CD1c-positive myeloid dendritic cell (primary cell): ENCODE measurements around the gene TRAF5.

Experiments
- DNase-seq: peaks from one replicate; pipeline ENCODE4 v3.0.0-alpha.2; 2016; ENCODE audit errors: extremely low spot score

Gene TRAF5

DNA sequence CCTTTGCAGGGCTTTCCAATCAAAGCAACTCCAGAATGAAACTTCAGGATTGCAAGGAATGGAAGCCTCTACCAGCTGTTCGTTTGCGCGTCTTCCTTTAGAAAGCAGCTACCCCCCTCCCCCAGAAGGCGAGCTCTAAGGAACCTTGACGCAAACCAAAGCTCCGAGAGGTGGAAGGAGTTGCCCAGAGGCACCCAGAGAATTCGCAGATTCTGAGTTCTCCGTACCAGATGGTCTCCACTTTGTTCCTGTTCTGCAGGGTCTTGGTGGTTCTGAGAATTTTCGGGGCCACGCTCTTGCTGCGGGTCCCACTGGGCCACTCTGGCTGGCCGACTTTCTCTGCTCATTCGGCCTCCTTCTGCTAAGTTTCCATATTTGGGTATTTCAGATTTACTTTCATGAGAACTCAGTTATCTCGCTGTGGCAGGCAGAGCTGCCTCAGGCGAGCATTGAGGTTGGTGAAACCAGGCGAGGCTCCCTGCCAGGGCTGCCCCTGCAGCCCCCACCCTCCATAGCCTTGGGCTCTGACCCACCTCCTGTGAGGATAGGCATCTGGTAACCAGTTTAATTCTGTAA, 801 bp downstream of the TRAF5 start:
- peak; percentile 43 for DNase-seq

GRCh38 chr1:211328084-211328694, 1.6 kb downstream of the TRAF5 start:
- no peak for DNase-seq

- no peak for DNase-seq
Measured at GRCh38 chr1:211328866-211329475, 2.3 kb downstream of the TRAF5 start.

- DNase-seq = no peak
Measured at GRCh38 chr1:211329764-211330201, 3.1 kb downstream of the TRAF5 start.

GRCh38 chr1:211330282-211330936, 3.8 kb downstream of the TRAF5 start:
- no peak for DNase-seq

GRCh38 chr1:211331011-211331709, 4.5 kb downstream of the TRAF5 start:
- no peak for DNase-seq

- DNase-seq = no peak
Measured at GRCh38 chr1:211332036-211332616, 5.5 kb downstream of the TRAF5 start.

GRCh38 chr1:211332830-211333229, 6.2 kb downstream of the TRAF5 start:
- DNase-seq = no peak

GRCh38 chr1:211333906-211334305, 7.3 kb downstream of the TRAF5 start:
- DNase-seq = no peak

DNA sequence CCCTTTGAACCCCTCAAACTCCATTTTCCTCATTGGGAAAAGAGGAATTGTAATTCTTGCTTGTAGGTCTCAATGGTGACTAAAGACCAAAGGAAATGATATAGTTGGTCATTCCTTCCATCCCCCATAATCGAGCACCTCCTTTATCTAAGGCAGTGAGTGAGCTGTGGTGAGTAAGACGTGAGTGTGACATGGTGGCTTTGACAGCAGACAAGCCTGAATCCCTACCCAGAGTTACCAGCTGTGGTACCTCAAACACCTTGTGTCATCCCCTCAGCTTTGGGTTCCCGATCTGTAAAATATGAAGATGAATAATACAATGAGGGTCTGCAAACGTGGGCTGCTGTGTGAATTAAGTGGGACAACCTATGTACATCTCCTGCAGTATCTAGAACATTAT, 8.4 kb downstream of the TRAF5 start:
- no peak for DNase-seq

DNA sequence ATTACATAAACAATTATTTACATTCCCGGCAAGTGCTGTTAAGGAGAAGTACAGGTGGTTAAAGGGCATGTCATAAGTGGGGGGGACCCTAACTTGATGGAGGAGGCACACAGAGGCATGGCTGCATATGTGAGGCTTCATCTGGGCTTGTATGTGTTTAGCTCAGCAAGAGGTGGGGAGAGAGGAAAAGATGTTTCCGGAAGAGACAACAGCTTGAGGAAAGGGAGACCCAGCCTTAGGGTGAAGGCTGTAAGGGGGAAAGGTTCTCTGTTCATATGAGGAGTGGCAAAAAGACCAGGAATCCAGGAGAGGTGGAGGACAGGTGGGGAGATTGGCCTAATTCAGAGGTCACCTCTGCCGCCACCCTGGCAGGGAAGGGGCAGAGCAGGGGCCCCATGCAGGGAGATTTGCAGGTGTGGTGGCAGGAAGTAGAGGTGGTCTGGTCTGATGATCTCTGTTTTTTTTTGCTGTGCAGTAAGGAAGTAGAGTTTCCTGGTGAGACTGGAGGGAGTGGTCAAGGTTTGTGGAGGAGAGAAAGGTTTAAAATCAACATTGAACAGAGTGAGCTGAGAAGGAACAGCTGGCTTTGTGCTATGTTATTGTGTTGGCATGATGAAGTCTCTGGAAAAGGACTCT, 9.0 kb downstream of the TRAF5 start:
- no peak for DNase-seq

DNA sequence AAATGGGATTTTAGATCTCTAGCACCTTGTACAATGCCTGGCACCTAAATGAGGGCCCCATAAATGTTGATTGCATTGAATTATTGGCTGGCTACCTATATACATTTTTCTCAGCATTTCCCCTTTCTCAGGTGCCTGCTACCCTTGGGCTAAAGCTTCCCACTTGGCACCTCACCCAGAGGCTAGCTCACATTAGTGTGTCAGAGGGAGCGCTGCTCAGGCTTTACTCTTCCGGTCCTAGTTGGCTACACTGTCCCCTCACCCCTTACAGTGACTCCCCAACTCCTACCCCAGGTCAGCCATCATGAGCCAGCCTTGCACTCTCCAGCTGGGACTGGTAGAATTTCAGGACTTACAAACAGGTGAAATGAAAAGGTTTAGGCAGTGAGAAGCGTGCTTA, 9.5 kb downstream of the TRAF5 start:
- DNase-seq = no peak

DNA sequence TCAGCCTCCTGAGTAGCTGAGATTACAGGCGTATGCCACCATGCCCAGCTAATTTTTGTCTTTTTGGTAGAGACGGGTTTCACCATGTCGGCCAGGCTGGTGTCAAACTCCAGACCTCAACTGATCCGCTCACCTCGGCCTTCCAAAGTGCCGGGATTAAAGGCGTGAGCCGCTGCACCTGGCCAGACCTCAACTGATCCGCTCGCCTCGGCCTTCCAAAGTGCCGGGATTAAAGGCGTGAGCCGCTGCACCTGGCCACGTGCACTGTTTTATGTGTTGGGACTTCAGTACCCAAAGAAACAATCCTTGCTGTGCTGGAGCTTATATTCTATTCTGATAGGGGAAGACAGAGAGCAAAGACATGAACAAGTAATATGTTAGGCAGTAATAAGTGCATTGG, 10.1 kb downstream of the TRAF5 start:
- no peak for DNase-seq

- DNase-seq = no peak
Measured at GRCh38 chr1:211337430-211338223, 11.0 kb downstream of the TRAF5 start.

- no peak for DNase-seq
Measured at GRCh38 chr1:211338224-211338620, 11.6 kb downstream of the TRAF5 start.

- DNase-seq = peak; percentile 34
Measured at GRCh38 chr1:211339631-211340041, 13.0 kb downstream of the TRAF5 start.

DNA sequence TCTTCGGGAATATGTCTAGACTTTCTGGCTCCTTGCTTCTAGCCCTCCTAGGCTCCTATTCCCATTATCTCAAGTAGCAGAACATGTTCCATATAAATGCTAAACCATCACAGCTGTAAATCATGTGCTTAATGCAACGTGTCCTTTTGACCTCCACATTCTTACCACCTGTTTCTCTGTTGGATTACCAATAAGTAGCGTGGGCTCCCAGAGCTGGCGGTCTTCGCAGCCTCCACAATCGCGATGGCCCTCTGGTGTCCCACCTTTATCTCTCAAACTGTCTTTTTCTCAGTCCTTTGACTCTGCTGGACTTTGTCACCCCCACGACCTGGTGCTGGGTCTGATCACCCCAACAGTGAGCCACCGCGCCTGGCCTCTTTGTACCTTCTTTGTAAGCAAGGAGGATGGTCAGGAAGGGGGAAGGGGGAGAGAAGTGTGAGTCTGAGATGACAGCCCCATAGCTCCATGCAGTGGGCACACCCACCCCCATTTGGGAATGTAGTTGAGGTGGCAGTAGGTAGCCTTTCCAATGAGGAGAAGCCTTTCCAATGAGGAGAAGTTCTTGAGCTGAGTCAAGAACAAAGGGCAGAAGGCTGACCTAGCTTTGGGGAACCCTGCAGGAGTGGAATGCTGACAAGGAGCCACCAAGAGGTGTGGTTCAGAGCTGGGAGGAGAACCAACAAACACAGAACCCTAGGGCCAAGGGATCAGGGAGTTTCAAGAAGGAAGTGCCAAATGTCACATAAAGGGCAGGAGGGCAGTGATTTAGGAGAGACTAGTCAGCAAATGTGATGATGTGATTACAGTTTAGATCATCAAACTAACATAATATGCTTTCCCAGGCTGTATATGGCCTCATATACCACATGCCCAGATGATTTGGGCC, 14.2 kb downstream of the TRAF5 start:
- DNase-seq = peak; percentile 71

DNA sequence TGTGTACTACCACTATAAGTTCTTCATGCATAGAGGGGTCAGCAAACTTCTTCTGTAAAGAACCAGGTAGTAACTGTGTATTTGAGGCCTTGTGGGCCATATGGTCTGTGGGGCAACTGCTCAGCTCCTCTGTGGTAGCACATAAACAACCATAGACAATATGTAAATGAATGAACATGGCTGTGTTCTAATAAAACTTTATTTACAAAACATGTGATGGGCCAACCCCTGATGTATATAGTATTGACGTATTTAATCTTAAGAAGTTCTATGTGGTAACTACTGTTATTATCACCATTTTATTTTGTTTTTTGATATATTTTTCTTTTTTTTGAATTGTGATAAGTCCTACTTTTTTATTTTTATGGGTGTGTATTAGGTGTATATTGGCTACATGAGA, 15.4 kb downstream of the TRAF5 start:
- DNase-seq = no peak

- peak; percentile 55 for DNase-seq
Measured at GRCh38 chr1:211343607-211344006, 17.0 kb downstream of the TRAF5 start.
